Gastroesophageal sphincter (tissue), 3 donors: ENCODE measurements around the gene KNDC1.

Experiments used
- CTCF ChIP-seq, 4 experiments: fragments of 200-600 bp in 2 of 4; fragments of 450-650 bp in 2 of 4; sonication (generic) in 1 of 4; IDR thresholded peaks; one replicate each; pipeline ENCODE4 v1.5.1; 2017 to 2019; ENCODE audit warnings: antibody characterized with exemption in 4 of 4, mild to moderate bottlenecking in 2 of 4, moderate library complexity in 2 of 4
- EP300 ChIP-seq: sonication (generic); formaldehyde crosslinking; IDR thresholded peaks from one replicate; pipeline ENCODE4 v1.6.1; 2017; ENCODE audit warnings: antibody characterized with exemption, mild to moderate bottlenecking
- POLR2A ChIP-seq, 2 donors: fragments of 450-650 bp; IDR thresholded peaks; one replicate each; pipeline ENCODE4 v1.6.1; 2017; ENCODE audit warnings: antibody characterized with exemption in 2 of 2, mild to moderate bottlenecking in 2 of 2, moderate library complexity in 1 of 2
- POLR2AphosphoS5 ChIP-seq: sonication (generic); formaldehyde crosslinking; IDR thresholded peaks from one replicate; pipeline ENCODE4 v1.6.1; 2017; ENCODE audit warnings: antibody characterized with exemption

GRCh38 chr10:133230387-133231195 lies 70.6 kb downstream of the KNDC1 start:
- TF ChIP-seq CTCF (IDR thresholded peaks at IDR 0.05) = no peak
- no peak for TF ChIP-seq POLR2AphosphoS5
- no peak for TF ChIP-seq POLR2A (IDR thresholded peaks at IDR 0.05)
- no peak for TF ChIP-seq EP300
